HepG2 (cell line): Measurements from ENCODE around the gene HNRNPH2. TPM values are rescaled to one million over a fixed set of nuclear protein-coding genes. Genes with fewer than 3 reads are reported as not detected.

Source experiments
- CHCHD3 ChIP-seq: sonication (generic); formaldehyde crosslinking; IDR thresholded peaks from 2 replicates; pipeline ENCODE4 v1.8.0; 2022; ENCODE audit warnings: mild to moderate bottlenecking, missing genetic modification reagents, moderate library complexity
- HMGXB4 ChIP-seq, 2 experiments: sonication (generic) in 1 of 2; formaldehyde crosslinking in 1 of 2; IDR thresholded peaks; 2 replicates each; pipeline versions ENCODE4 v1.4.0 to v1.6.1; 2018 to 2020; ENCODE audit warnings: missing genetic modification reagents in 2 of 2, borderline replicate concordance in 1 of 2, low read depth in 1 of 2, mild to moderate bottlenecking in 1 of 2, missing biosample characterization in 1 of 2
- HNF4A ChIP-seq: sonication (generic); formaldehyde crosslinking; IDR thresholded peaks from 2 replicates; pipeline ENCODE4 v1.4.0; 2020; ENCODE audit warnings: missing genetic modification reagents
- IRF1 ChIP-seq: sonication (generic); formaldehyde crosslinking; IDR thresholded peaks from 2 replicates; pipeline ENCODE4 v1.4.0; 2020; ENCODE audit warnings: low read depth, mild to moderate bottlenecking, missing genetic modification reagents
- IRF2 ChIP-seq: IDR thresholded peaks from 2 replicates; pipeline ENCODE4 v1.6.1; 2018; ENCODE audit warnings: missing genetic modification reagents, missing compliant biosample characterization
- MTF1 ChIP-seq: sonication (generic); formaldehyde crosslinking; IDR thresholded peaks from 2 replicates; pipeline ENCODE4 v1.5.0; 2020; ENCODE audit warnings: missing genetic modification reagents
- NFYC ChIP-seq: IDR thresholded peaks from 2 replicates; pipeline ENCODE4 v1.6.1; 2016; ENCODE audit warnings: missing genetic modification reagents, missing compliant biosample characterization
- RFX3 ChIP-seq: IDR thresholded peaks from 2 replicates; pipeline ENCODE4 v1.6.1; 2016; ENCODE audit warnings: missing biosample characterization, missing genetic modification reagents
- SRY ChIP-seq: sonication (generic); formaldehyde crosslinking; IDR thresholded peaks from 2 replicates; pipeline ENCODE4 v1.8.0; 2022; ENCODE audit warnings: mild to moderate bottlenecking, missing genetic modification reagents
- SSRP1 ChIP-seq: IDR thresholded peaks from 2 replicates; pipeline ENCODE4 v1.6.1; 2016; ENCODE audit warnings: control low read depth
- TBX2 ChIP-seq: sonication (generic); formaldehyde crosslinking; IDR thresholded peaks from 2 replicates; pipeline ENCODE4 v1.5.0; 2020; ENCODE audit warnings: missing genetic modification reagents, mild to moderate bottlenecking, borderline replicate concordance
- THAP11 ChIP-seq: IDR thresholded peaks from 2 replicates; pipeline ENCODE4 v1.6.1; 2016; ENCODE audit warnings: missing biosample characterization, missing genetic modification reagents
- THAP9 ChIP-seq: sonication (generic); formaldehyde crosslinking; IDR thresholded peaks from 2 replicates; pipeline ENCODE4; 2020; ENCODE audit warnings: missing genetic modification reagents, mild to moderate bottlenecking, borderline replicate concordance
- ZEB1 ChIP-seq: IDR thresholded peaks from 2 replicates; pipeline ENCODE4 v1.6.1; 2012; ENCODE audit warnings: mild to moderate bottlenecking, low read depth, inconsistent platforms; ENCODE audit not compliant: insufficient replicate concordance
- ZNF180 ChIP-seq: sonication (generic); formaldehyde crosslinking; IDR thresholded peaks from 2 replicates; pipeline ENCODE4 v1.4.0; 2020; ENCODE audit warnings: low read depth, missing genetic modification reagents, borderline replicate concordance
- ZNF260 ChIP-seq: sonication (generic); formaldehyde crosslinking; IDR thresholded peaks from 2 replicates; pipeline ENCODE4 v1.4.0; 2020; ENCODE audit warnings: missing genetic modification reagents, low read depth, mild to moderate bottlenecking, borderline replicate concordance
- ZNF274 ChIP-seq: sonication (generic); formaldehyde crosslinking; IDR thresholded peaks from 2 replicates; pipeline ENCODE4 v1.5.1; 2020; ENCODE audit warnings: mild to moderate bottlenecking, missing genetic modification reagents
- ZNF282 ChIP-seq: fragments of 450-650 bp; IDR thresholded peaks from 2 replicates; pipeline ENCODE4 v1.6.1; 2018; ENCODE audit not compliant: partially characterized antibody
- polyA plus RNA-seq, 8 experiments: library from polyadenylated mRNA; depleted of rRNA in 3 of 8; stranded (reverse) in 7 of 8; unstranded in 1 of 8; fragments of >200 nt; fragmentation: Illumina TruSeq in 4 of 8; extraction: Trizol in 4 of 8; gene quantifications; 2 replicates each; pipeline versions ENCODE4 v1.2.1 to v1.2.3, GENCODE V29; 2011 to 2016; ENCODE audit warnings: low read depth in 4 of 8, missing spikeins in 1 of 8, mixed read lengths in 1 of 8; ENCODE audit not compliant: insufficient read depth in 1 of 8
- total RNA-seq, 5 experiments: library from RNA; depleted of rRNA; stranded (reverse); fragments of >200 nt; fragmentation: Illumina TruSeq; extraction: Trizol; gene quantifications; 2 replicates each; pipeline ENCODE4 v1.2.3, GENCODE V29; 2016; ENCODE audit warnings: low read depth in 1 of 5
- TF ChIP-seq, protein P1 (sequence below): sonication (generic); formaldehyde crosslinking; IDR thresholded peaks from 2 replicates; pipeline ENCODE4 v1.4.0; 2020; ENCODE audit warnings: mild to moderate bottlenecking, missing genetic modification reagents

Gene HNRNPH2
- total and polyA plus RNA-seq, 2 of the 13 experiments (the other 11 are each of a cell fraction or from before 2014, with no cell fraction given) = 23.8 to 56.9 TPM

GRCh38 chrX:101407748-101408531, at the start of gene HNRNPH2, which contains the start of gene GLA (continued):
- TF ChIP-seq IRF2 (CRISPR knock-in tag) = 0 out of 2 replicates have a peak, but pooled peaks have one; percentile 42
- no peak for TF ChIP-seq ZNF180
- TF ChIP-seq SSRP1 (CRISPR knock-in tag) = no peak
- TF ChIP-seq, protein P1, sequence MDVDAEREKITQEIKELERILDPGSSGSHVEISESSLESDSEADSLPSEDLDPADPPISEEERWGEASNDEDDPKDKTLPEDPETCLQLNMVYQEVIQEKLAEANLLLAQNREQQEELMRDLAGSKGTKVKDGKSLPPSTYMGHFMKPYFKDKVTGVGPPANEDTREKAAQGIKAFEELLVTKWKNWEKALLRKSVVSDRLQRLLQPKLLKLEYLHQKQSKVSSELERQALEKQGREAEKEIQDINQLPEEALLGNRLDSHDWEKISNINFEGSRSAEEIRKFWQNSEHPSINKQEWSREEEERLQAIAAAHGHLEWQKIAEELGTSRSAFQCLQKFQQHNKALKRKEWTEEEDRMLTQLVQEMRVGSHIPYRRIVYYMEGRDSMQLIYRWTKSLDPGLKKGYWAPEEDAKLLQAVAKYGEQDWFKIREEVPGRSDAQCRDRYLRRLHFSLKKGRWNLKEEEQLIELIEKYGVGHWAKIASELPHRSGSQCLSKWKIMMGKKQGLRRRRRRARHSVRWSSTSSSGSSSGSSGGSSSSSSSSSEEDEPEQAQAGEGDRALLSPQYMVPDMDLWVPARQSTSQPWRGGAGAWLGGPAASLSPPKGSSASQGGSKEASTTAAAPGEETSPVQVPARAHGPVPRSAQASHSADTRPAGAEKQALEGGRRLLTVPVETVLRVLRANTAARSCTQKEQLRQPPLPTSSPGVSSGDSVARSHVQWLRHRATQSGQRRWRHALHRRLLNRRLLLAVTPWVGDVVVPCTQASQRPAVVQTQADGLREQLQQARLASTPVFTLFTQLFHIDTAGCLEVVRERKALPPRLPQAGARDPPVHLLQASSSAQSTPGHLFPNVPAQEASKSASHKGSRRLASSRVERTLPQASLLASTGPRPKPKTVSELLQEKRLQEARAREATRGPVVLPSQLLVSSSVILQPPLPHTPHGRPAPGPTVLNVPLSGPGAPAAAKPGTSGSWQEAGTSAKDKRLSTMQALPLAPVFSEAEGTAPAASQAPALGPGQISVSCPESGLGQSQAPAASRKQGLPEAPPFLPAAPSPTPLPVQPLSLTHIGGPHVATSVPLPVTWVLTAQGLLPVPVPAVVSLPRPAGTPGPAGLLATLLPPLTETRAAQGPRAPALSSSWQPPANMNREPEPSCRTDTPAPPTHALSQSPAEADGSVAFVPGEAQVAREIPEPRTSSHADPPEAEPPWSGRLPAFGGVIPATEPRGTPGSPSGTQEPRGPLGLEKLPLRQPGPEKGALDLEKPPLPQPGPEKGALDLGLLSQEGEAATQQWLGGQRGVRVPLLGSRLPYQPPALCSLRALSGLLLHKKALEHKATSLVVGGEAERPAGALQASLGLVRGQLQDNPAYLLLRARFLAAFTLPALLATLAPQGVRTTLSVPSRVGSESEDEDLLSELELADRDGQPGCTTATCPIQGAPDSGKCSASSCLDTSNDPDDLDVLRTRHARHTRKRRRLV (CRISPR knock-in tag) = peak; percentile 45; the same call in 1 of the 2 replicates
- no peak for TF ChIP-seq ZNF260
- no peak for TF ChIP-seq TBX2 (CRISPR knock-in tag)
- no peak for TF ChIP-seq ZEB1
- TF ChIP-seq NFYC (CRISPR knock-in tag) = peak; percentile 87
- TF ChIP-seq HNF4A (CRISPR knock-in tag) = no peak
- TF ChIP-seq THAP11 (CRISPR knock-in tag) = peak; percentile 81
- TF ChIP-seq CHCHD3 (CRISPR knock-in tag) = no peak
- TF ChIP-seq SRY (CRISPR knock-in tag) = no peak
- no peak for TF ChIP-seq MTF1 (CRISPR knock-in tag)
- TF ChIP-seq ZNF282 = no peak
- 0 out of 4 replicates have a peak, but pooled peaks of 1 of the 2 experiments have one; percentile 21 for TF ChIP-seq HMGXB4 (CRISPR knock-in tag; IDR thresholded peaks at IDR 0.05; ENCODE audit: borderline replicate concordance in 1 of 2, low read depth in 1 of 2)
- no peak for TF ChIP-seq THAP9
- no peak for TF ChIP-seq ZNF274
- TF ChIP-seq RFX3 (CRISPR knock-in tag) = peak; percentile 71
- TF ChIP-seq IRF1 = no peak
